K562 (cell line): ENCODE measurements around the gene SLC12A3. TPM values are rescaled to one million over a fixed set of nuclear protein-coding genes. Genes with fewer than 3 reads are reported as not detected.

Source experiments
- ATAC-seq: fragments of 200-7000 bp; cut with Tn5 transposase; 3 replicates; pipeline ENCODE4 v1.9.1; 2020; ENCODE audit warnings: moderate library complexity
- BruUV-seq: library from RNA; stranded (reverse); fragments of 400-500 nt; replicated peaks from 2 replicates; lab custom pipeline; 2021; lab: Mats Ljungman, UMichigan
- CTCF ChIA-PET: fragments of 300-600 bp; formaldehyde crosslinking; extraction: SDS; loops from one replicate; lab custom pipeline; 2021; ENCODE audit warnings: low intra/inter-chr PET ratio; lab: Yijun Ruan, JAX
- POLR2A ChIA-PET: fragments of 300-600, 350-650 bp; sonication (Branson Sonifier 250); formaldehyde crosslinking; extraction: SDS; loops from one replicate; lab custom pipeline; 2021; ENCODE audit warnings: antibody characterized with exemption, inconsistent platforms; lab: Yijun Ruan, JAX
- DNase-seq, 4 experiments: peaks; one replicate each; pipeline versions ENCODE4 v3.0.0 to v3.0.0-alpha.2; 2011 to 2018; ENCODE audit warnings: low spot score in 3 of 4, mixed read lengths in 3 of 4; ENCODE audit errors: extremely low read depth in 1 of 4
- FAIRE-seq: peaks from 2 replicates; lab custom pipeline; 2011; peaks lifted over from hg19 to GRCh38; lab: Jason Lieb, UNC
- H2AFZ ChIP-seq: 2 replicates; pipeline ENCODE4 v1.6.0; 2011; ENCODE audit warnings: low read depth, low read length, control low read depth, inconsistent platforms
- H3K27ac ChIP-seq: fragments of 200-600 bp; 3 replicates; pipeline ENCODE4 v1.8.0; 2011; ENCODE audit warnings: low read depth, mild to moderate bottlenecking, control low read depth, inconsistent platforms, low read length, moderate library complexity, mixed read lengths; ENCODE audit errors: extremely low read depth
- H3K27me3 ChIP-seq, 2 experiments: fragments of 300-600 bp in 1 of 2; 2 replicates in 1 of 2; 3 replicates in 1 of 2; pipeline versions ENCODE4 v1.6.0 to v1.8.0; 2011; ENCODE audit warnings: inconsistent platforms in 2 of 2, low read length in 2 of 2, mild to moderate bottlenecking in 1 of 2, mixed read lengths in 1 of 2, moderate library complexity in 1 of 2; ENCODE audit not compliant: control insufficient read depth in 2 of 2, insufficient read depth in 2 of 2
- H3K36me3 ChIP-seq: fragments of 300-600 bp; 3 replicates; pipeline ENCODE4 v1.8.0; 2011; ENCODE audit warnings: mild to moderate bottlenecking, low read length, inconsistent platforms; ENCODE audit not compliant: control insufficient read depth, insufficient read depth
- H3K4me1 ChIP-seq, 2 experiments: fragments of 200-600 bp in 1 of 2; replicated peaks in 1 of 2; 2 replicates in 1 of 2; 3 replicates in 1 of 2; pipeline versions ENCODE4 v1.5.1 to v1.8.0; 2011; ENCODE audit warnings: inconsistent platforms in 2 of 2, low read length in 2 of 2, mild to moderate bottlenecking in 1 of 2, mixed read lengths in 1 of 2, moderate library complexity in 1 of 2; ENCODE audit not compliant: control insufficient read depth in 2 of 2, insufficient read depth in 2 of 2
- H3K4me2 ChIP-seq: 2 replicates; pipeline ENCODE4 v1.6.1; 2011; ENCODE audit warnings: low read length, control low read depth, inconsistent platforms, mixed read lengths; ENCODE audit not compliant: insufficient read depth
- H3K4me3 ChIP-seq: fragments of 200-600 bp; sonication (generic), shearing (Covaris generic); 2 replicates; pipeline ENCODE4 v1.5.1; 2016; ENCODE audit warnings: control low read depth, inconsistent platforms
- H3K79me2 ChIP-seq: fragments of 200-600 bp; 3 replicates; pipeline ENCODE4 v1.8.0; 2011; ENCODE audit warnings: low read length, inconsistent platforms; ENCODE audit not compliant: control insufficient read depth, insufficient read depth
- H3K9ac ChIP-seq, 2 experiments: 2 replicates each; pipeline versions ENCODE4 v1.6.0 to v1.6.1; 2011; ENCODE audit warnings: low read depth in 2 of 2, low read length in 2 of 2, control low read depth in 1 of 2, inconsistent platforms in 1 of 2, mild to moderate bottlenecking in 1 of 2, mixed read lengths in 1 of 2; ENCODE audit not compliant: insufficient read depth in 1 of 2
- H3K9me1 ChIP-seq: one replicate; pipeline ENCODE4 v1.6.0; 2011; ENCODE audit warnings: inconsistent platforms, mild to moderate bottlenecking, low read length, moderate library complexity; ENCODE audit not compliant: control insufficient read depth, insufficient read depth
- H3K9me3 ChIP-seq: replicated peaks from 2 replicates; pipeline ENCODE4 v1.5.1; 2011; ENCODE audit warnings: low read depth, low read length, inconsistent platforms; ENCODE audit not compliant: control insufficient read depth, insufficient read depth
- H4K20me1 ChIP-seq: replicated peaks from 2 replicates; pipeline ENCODE4 v1.6.1; 2011; ENCODE audit warnings: low read length, inconsistent platforms, mixed read lengths; ENCODE audit not compliant: control insufficient read depth, insufficient read depth
- ELF2 ChIP-seq: fragments of 250-450 bp; sonication (Bioruptor Pico); IDR thresholded peaks from 2 replicates; pipeline ENCODE4 v1.5.0; 2021; ENCODE audit warnings: mild to moderate bottlenecking
- FOXO4 ChIP-seq: fragments of 450-650 bp; formaldehyde crosslinking; IDR thresholded peaks from 2 replicates; pipeline ENCODE4 v1.4.0; 2020; ENCODE audit warnings: mild to moderate bottlenecking, moderate library complexity
- HMG20A ChIP-seq: fragments of 450-650 bp; formaldehyde crosslinking; conservative IDR thresholded peaks from 2 replicates; pipeline ENCODE4 v1.4.0; 2020; ENCODE audit warnings: mild to moderate bottlenecking, mixed read lengths
- HNRNPL ChIP-seq: fragments of 200-400 bp; formaldehyde crosslinking; IDR thresholded peaks from 2 replicates; pipeline ENCODE4 v1.6.1; 2017; ENCODE audit warnings: low read depth, mild to moderate bottlenecking, low read length
- POLR2B ChIP-seq: fragments of 450-650 bp; IDR thresholded peaks from 2 replicates; pipeline ENCODE4 v1.6.1; 2018; ENCODE audit warnings: low read depth; ENCODE audit not compliant: partially characterized antibody
- RFX1 ChIP-seq: fragments of 450-650 bp; IDR thresholded peaks from 2 replicates; pipeline ENCODE4 v1.6.1; 2016; ENCODE audit warnings: mild to moderate bottlenecking, moderate library complexity
- SNIP1 ChIP-seq: fragments of 450-650 bp; IDR thresholded peaks from 2 replicates; pipeline ENCODE4 v1.7.1; 2017; ENCODE audit warnings: low read depth, mild to moderate bottlenecking
- STAT5B ChIP-seq: fragments of 250-450 bp; sonication (Bioruptor Pico); IDR thresholded peaks from 2 replicates; pipeline ENCODE4 v1.8.0; 2021; ENCODE audit warnings: mild to moderate bottlenecking, inconsistent platforms
- ZNF561 ChIP-seq: fragments of 450-650 bp; formaldehyde crosslinking; conservative IDR thresholded peaks from 2 replicates; pipeline ENCODE4 v1.4.0; 2020; ENCODE audit warnings: mild to moderate bottlenecking, moderate library complexity
- WGBS: fragments of 100-300 bp; shearing (Covaris generic); methylation state at CpG from one replicate; pipeline ENCODE4 v1.1.6; 2016; ENCODE audit warnings: low coverage, mixed read lengths; ENCODE audit not compliant: insufficient coverage; ENCODE audit errors: missing lambda C conversion rate; 5-methylcytosine and 5-hydroxymethylcytosine counted together
- in situ Hi-C: fragments of 300-500 bp; cut with MboI; formaldehyde crosslinking; loops from 4 replicates; pipeline ENCODE4 v1.15.0; 2018; ENCODE audit warnings: inconsistent platforms, mixed read lengths
- intact Hi-C: fragments of 100-400 bp; cut with micrococcal nuclease; formaldehyde crosslinking; loops from 2 replicates; pipeline ENCODE4 v1.14.2; 2022
- polyA plus RNA-seq, 8 experiments: library from polyadenylated mRNA; depleted of rRNA in 4 of 8; stranded (reverse) in 5 of 8; unstranded in 3 of 8; fragments of >200 nt; fragmentation: Nextera tagmentation in 2 of 8; fragmentation: Illumina TruSeq in 1 of 8; extraction: Ambion mirVana in 2 of 8; extraction: Trizol in 1 of 8; gene quantifications; 2 replicates each; pipeline versions ENCODE4 v1.2.1 to v1.2.3, GENCODE V29; 2011 to 2014; ENCODE audit warnings: inconsistent platforms in 1 of 8, missing spikeins in 1 of 8
- total RNA-seq, 7 experiments: library from RNA; depleted of rRNA in 6 of 7; stranded (reverse); fragments of >200 nt in 6 of 7; fragmentation: Illumina TruSeq in 2 of 7; extraction: Trizol in 2 of 7; gene quantifications; 2 replicates each; pipeline versions ENCODE4 v1.2.1 to v1.2.3, GENCODE V29; 2011 to 2021; ENCODE audit warnings: low replicate concordance in 1 of 7
- TF ChIP-seq, protein P1 (sequence below): fragments of 200-600 bp; sonication (generic); IDR thresholded peaks from one replicate; pipeline ENCODE4 v1.6.1; 2012; ENCODE audit warnings: mild to moderate bottlenecking, low read depth, low read length, inconsistent platforms

Gene SLC12A3
- total and polyA plus RNA-seq, 9 of the 15 experiments (the other 6 are each of a cell fraction or from before 2014, with no cell fraction given), result not detected

GRCh38 chr16:56929639-56930038, 64.6 kb downstream of the SLC12A3 start:
- H3K9me1 ChIP-seq, result no peaks in the 10 kb centered on the region
- intact Hi-C loops (loop anchor here (5.0 kb wide), 1 partner anchor 57 kb away; no protein-coding TSS in a partner anchor), in situ Hi-C loops (no loop called here)
- peaks cover 18% of the 10 kb centered on the region; the same call in 1 of the 2 replicates for H4K20me1 ChIP-seq
- CTCF ChIA-PET, result no interaction called here
- BruUV-seq, result no TSS peak
- H3K79me2 ChIP-seq, result peaks cover 29% of the 10 kb centered on the region
- H3K4me1 ChIP-seq, result peaks cover 16 to 17% of the 10 kb centered on the region in 2 experiments; a peak in 4 of 5 replicates
- H3K4me3 ChIP-seq, result no peak overlapping the region
- H3K9me3 ChIP-seq, result no peaks in the 10 kb centered on the region
- ATAC-seq, result no peak
- no peak for DNase-seq
- no peak for FAIRE-seq
- H3K27ac ChIP-seq, result no peak overlapping the region
- WGBS, result 90% methylated on average over 4 of the region's 4 CpGs
- no peak overlapping the region for H3K9ac ChIP-seq
- peaks cover 10% of the 10 kb centered on the region; the same call in 2 of the 3 replicates for H3K36me3 ChIP-seq
- H3K27me3 ChIP-seq, result no peaks in the 10 kb centered on the region
- POLR2A ChIA-PET, result interaction anchor here (1.0 to 6.1 kb wide), 4 partner anchors 11 to 317 kb away, joined by 3 to 79 read pairs (median 4); no protein-coding TSS in a partner anchor
- no peak overlapping the region for H2AFZ ChIP-seq
- H3K4me2 ChIP-seq, result no peak overlapping the region
- TF ChIP-seq SNIP1, result no peak
- TF ChIP-seq FOXO4 (CRISPR knock-in tag), result no peak
- TF ChIP-seq RFX1, result no peak
- no peak for TF ChIP-seq HMG20A
- no peak for TF ChIP-seq ELF2 (CRISPR knock-in tag)
- TF ChIP-seq HNRNPL, result no peak
- no peak for TF ChIP-seq STAT5B
- TF ChIP-seq, protein P1, sequence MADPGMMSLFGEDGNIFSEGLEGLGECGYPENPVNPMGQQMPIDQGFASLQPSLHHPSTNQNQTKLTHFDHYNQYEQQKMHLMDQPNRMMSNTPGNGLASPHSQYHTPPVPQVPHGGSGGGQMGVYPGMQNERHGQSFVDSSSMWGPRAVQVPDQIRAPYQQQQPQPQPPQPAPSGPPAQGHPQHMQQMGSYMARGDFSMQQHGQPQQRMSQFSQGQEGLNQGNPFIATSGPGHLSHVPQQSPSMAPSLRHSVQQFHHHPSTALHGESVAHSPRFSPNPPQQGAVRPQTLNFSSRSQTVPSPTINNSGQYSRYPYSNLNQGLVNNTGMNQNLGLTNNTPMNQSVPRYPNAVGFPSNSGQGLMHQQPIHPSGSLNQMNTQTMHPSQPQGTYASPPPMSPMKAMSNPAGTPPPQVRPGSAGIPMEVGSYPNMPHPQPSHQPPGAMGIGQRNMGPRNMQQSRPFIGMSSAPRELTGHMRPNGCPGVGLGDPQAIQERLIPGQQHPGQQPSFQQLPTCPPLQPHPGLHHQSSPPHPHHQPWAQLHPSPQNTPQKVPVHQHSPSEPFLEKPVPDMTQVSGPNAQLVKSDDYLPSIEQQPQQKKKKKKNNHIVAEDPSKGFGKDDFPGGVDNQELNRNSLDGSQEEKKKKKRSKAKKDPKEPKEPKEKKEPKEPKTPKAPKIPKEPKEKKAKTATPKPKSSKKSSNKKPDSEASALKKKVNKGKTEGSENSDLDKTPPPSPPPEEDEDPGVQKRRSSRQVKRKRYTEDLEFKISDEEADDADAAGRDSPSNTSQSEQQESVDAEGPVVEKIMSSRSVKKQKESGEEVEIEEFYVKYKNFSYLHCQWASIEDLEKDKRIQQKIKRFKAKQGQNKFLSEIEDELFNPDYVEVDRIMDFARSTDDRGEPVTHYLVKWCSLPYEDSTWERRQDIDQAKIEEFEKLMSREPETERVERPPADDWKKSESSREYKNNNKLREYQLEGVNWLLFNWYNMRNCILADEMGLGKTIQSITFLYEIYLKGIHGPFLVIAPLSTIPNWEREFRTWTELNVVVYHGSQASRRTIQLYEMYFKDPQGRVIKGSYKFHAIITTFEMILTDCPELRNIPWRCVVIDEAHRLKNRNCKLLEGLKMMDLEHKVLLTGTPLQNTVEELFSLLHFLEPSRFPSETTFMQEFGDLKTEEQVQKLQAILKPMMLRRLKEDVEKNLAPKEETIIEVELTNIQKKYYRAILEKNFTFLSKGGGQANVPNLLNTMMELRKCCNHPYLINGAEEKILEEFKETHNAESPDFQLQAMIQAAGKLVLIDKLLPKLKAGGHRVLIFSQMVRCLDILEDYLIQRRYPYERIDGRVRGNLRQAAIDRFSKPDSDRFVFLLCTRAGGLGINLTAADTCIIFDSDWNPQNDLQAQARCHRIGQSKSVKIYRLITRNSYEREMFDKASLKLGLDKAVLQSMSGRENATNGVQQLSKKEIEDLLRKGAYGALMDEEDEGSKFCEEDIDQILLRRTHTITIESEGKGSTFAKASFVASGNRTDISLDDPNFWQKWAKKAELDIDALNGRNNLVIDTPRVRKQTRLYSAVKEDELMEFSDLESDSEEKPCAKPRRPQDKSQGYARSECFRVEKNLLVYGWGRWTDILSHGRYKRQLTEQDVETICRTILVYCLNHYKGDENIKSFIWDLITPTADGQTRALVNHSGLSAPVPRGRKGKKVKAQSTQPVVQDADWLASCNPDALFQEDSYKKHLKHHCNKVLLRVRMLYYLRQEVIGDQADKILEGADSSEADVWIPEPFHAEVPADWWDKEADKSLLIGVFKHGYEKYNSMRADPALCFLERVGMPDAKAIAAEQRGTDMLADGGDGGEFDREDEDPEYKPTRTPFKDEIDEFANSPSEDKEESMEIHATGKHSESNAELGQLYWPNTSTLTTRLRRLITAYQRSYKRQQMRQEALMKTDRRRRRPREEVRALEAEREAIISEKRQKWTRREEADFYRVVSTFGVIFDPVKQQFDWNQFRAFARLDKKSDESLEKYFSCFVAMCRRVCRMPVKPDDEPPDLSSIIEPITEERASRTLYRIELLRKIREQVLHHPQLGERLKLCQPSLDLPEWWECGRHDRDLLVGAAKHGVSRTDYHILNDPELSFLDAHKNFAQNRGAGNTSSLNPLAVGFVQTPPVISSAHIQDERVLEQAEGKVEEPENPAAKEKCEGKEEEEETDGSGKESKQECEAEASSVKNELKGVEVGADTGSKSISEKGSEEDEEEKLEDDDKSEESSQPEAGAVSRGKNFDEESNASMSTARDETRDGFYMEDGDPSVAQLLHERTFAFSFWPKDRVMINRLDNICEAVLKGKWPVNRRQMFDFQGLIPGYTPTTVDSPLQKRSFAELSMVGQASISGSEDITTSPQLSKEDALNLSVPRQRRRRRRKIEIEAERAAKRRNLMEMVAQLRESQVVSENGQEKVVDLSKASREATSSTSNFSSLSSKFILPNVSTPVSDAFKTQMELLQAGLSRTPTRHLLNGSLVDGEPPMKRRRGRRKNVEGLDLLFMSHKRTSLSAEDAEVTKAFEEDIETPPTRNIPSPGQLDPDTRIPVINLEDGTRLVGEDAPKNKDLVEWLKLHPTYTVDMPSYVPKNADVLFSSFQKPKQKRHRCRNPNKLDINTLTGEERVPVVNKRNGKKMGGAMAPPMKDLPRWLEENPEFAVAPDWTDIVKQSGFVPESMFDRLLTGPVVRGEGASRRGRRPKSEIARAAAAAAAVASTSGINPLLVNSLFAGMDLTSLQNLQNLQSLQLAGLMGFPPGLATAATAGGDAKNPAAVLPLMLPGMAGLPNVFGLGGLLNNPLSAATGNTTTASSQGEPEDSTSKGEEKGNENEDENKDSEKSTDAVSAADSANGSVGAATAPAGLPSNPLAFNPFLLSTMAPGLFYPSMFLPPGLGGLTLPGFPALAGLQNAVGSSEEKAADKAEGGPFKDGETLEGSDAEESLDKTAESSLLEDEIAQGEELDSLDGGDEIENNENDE, result no peak
- no peak for TF ChIP-seq ZNF561 (CRISPR knock-in tag)
- TF ChIP-seq POLR2B, result no peak
